CD4-positive, alpha-beta T cell treated with Interferon gamma for 1 hour (primary cell): ENCODE data around the gene BRINP3.
"Not testable (repeated sequence)": the region's sequence is repeated elsewhere in the genome, so short reads cannot be mapped to it uniquely, and the experiment has no call there.

Experiments
- DNase-seq: peaks from one replicate; pipeline ENCODE4 v3.0.0-alpha.2; 2020

The BRINP3 gene

DNA sequence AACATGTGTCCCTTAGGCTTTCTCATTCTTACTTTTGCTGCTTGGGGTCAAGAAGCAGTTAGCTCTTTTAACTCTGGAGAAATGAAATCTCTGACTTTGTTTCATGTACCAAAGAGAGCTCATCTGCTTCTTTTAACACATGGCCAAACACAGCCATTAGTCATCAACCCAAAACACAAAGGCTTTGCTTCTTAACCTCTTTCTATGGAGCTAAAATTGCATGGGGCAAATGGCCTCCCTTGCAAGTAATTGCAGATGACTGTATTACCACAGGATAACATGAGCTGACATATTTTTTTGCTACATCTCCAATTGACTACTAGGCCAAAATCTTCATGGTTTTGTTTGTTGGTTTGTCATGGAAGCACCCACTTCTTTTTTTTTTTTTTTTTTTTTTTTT lies 300.9 kb downstream of the BRINP3 start:
- DNase-seq = no peak

GRCh38 chr1:190175320-190175719 lies 302.3 kb downstream of the BRINP3 start:
- no peak for DNase-seq

GRCh38 chr1:190172651-190173430 lies 304.8 kb downstream of the BRINP3 start:
- no peak for DNase-seq

- DNase-seq = no peak
These were observed 307.3 kb downstream of the BRINP3 start for GRCh38 chr1:190170321-190170720.

DNA sequence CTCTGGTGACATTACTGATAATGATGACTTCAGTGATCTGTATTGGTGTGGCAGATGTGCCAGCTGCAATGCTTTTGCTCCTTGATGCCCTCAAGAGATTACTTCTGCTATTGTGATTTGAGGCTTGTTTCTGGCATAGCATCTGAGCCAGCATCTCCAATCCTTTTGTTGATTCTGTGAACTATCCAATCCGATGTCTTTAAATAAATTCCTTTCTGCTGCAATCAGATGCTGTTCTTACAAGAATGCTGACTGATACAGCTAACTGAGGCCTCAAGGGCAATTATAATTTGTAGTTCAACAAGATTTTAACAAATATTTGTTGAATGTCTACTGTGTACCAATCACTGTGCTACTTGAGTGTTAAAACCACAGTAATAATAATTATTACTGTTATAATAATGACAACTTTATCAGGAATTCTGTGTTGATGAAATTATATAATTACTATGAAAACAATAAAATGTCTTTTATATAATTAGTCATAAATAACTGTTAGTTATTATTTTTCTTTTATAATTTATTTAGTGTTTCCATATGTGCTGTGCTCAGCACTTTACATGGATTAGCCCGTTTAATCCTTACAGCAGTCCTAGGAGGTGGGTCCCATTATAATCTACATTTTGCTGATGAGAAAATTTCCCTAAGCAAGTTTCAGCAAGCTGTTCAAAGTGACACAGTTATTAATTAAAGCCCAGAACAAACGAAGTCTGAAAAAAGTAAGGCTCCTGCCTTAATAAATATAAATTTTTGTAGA lies 308.2 kb downstream of the BRINP3 start:
- DNase-seq = no peak

- no peak for DNase-seq
These were observed 308.8 kb downstream of the BRINP3 start for GRCh38 chr1:190168893-190169280.

- no peak for DNase-seq
These were observed 309.4 kb downstream of the BRINP3 start for GRCh38 chr1:190168116-190168892.

GRCh38 chr1:190159146-190159545 lies 318.5 kb downstream of the BRINP3 start:
- no peak for DNase-seq

DNA sequence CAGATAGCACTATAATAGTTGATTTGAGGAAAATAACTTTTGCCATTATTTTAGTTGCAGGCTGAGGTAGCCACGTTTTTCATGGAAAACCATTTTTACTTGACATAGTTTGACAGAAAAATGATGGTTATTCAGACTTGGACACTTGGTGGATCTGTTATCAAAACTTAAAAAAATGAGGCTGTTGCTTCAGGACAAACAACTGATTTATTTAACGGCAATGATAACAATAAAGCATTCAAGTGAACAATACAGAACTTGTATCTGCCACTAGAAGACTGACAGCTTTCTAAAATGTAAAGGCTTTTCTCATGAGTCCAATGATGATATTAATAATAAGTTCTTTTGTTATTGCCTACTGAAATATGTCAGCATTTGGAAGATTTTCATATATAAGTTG lies 322.9 kb downstream of the BRINP3 start:
- no peak for DNase-seq

- DNase-seq = no peak
These were observed 330.0 kb downstream of the BRINP3 start for GRCh38 chr1:190147616-190148015.

DNA sequence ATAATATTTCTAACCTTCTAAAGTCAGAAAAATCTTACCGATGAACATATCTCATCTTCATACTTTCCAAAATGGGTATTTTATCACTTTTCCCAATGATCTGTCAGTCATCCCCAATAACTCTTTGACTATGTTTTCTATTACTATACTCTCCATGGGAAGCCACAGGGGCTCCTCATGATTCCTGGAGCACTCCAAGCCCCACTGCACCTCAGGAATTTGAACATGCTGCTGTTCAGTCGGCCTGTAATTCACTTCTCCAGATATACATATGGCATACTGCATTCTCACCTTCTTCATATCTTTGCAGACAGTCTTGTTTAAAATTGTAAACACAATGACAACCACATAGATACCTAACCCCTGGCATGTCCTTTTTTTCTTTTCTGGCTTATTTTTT lies 333.0 kb downstream of the BRINP3 start:
- no peak for DNase-seq

- DNase-seq = no peak
These were observed 337.0 kb downstream of the BRINP3 start for GRCh38 chr1:190140644-190141043.

DNA sequence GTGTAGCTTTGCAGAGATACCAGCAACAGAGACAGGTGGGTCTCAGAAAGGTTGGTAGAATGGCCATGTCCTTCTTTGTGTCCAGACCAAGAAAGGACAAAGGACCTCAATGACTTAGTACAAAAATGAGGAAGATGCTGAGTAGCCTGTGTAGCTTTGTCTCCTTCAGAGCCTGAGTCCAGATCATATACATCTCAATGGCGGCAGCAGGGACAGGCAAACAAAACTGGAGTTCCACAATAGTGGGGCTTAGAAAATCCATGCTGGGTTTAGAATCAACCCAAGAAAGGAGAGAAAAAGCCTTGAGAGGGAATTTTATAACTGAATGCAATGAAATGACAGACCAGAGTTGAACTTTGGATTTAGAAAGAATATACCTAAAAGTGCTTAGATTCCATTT lies 339.0 kb downstream of the BRINP3 start:
- DNase-seq = no peak

DNA sequence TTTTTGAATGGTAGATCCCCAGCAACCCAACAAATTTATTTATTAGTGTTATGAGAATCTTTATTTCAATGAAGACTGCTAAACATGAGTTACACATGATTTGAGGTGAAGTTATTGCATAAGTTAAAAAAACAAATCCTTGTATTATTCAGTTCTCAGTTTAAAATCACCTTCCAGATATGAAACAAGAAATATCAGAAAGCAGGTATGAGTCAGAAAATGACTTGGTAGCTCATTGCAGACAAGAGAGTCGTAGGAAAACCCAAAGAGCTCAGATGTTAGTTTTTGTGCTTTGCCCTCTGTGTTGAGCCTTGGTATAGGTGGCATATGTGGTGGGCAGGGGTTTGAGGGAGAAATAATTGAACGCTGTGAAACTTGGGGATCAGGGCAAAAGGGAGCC lies 339.4 kb downstream of the BRINP3 start:
- no peak for DNase-seq

DNA sequence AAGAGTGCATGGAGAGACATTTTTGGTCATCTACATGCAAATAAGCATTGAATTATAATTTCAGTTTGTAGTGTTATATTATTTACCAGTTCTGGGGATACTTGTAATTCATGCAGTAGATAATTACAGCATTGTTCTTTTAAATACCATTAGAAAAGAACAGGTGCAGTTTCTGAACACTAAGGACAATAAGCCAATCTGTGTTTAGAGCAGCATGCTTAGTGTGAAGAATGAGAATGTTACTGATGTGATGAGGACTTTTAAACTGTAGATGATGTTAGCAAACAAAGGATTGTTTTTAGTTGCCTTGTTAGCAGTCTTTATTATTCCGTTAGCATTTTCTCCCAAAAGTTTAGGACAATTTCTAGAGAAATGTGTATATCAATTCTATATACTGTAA lies 348.3 kb downstream of the BRINP3 start:
- DNase-seq = no peak

DNA sequence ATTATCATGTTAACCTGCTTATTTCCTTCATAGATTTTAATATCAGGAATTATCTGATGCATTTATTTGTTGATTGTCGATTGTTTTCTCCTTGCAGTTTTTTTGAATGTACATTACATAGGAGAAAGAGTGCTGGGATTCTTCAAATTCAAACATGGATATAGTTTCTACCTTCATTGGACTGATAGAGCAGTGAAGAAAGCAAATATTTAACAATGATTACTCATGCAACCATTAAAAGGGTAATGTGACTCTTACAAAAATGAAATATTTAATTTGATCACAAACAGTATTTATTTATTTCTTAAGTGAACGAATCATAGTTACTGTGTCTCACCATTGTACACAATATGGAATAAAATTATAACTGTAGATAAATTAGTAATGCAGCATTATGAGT lies 350.9 kb downstream of the BRINP3 start:
- no peak for DNase-seq

DNA sequence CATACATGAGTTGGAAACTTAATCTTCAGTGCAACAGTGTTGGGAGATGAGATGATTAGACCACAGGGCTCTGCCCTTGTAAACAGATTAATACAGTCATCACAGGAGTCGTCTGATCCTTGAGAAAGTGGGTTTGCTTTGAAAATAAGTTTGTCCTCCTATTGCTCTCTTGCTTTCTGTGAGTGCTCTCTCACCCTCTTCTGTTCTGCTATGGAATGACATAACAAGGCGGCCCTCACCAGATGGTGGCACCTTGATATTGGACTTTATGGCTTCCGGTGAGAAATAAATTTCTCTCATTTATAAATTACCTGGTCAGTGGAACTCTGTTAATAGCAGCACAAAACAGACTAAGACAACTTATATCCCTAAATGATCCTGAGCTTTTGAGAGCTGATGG lies 353.6 kb downstream of the BRINP3 start:
- DNase-seq = no peak

GRCh38 chr1:190120564-190120963 lies 357.1 kb downstream of the BRINP3 start:
- not testable (repeated sequence) for DNase-seq

DNA sequence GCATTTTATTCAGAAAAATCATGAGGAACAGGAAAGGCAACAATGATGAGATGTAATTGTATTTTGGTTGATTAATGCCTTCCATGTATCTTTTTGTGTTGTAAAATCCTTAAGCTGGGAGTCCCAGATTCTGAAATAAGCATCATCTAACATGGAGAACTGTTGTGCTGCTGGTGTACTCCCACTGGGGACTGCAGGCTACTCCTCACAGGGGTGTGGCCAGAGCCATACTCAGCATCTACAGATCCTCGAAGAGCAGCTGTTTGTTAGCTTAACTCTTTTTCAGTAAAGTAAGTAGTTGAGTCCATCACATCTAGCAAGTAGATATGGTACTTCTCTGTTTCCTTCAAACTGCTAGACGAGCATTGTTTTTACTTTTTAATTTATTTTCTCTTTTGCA lies 358.0 kb downstream of the BRINP3 start:
- no peak for DNase-seq

- no peak for DNase-seq
These were observed 360.7 kb downstream of the BRINP3 start for GRCh38 chr1:190116921-190117320.

DNA sequence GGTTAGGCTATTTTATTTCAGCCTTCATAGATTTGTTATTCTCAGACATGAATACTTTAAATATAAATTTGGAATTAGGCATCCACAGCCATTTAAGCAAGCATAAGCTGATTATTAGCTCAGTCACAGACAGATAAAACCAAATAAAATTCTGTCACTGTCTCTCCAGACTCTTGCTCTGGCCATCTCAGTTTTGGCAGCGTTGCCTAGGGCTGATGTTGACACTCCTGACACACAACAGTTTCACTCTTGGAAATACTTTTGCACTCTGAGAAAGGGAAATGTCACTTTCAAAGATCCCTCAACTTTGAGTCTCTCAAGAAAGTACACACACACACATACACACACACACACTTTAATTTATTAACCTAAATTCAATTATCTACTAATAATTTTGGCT lies 372.7 kb downstream of the BRINP3 start:
- no peak for DNase-seq

DNA sequence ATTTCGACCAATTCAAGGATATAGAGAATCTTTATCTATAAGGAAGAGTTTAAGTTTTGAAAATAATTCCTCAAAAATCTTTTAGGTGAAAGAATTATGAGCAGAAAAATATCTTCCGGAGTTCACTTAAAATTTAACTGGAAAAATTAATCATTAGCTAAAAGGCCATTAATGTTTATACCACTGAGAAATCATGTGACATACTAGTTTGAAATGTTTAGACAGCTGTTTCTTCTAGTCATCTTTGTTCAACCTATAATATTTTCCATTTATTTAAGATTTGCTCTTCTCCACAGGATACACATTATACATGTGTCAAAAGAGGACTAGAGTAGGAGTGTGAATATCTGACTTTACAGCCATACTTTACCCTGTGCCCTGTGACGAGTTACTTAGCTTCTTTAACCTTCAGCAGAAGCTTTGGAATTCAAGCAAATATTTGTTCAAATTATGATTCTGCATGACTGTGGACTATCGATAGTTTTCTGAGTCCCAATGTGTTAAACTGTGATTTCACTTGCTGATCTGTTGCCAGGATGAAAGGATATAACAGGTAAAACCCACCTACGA lies 374.8 kb downstream of the BRINP3 start:
- DNase-seq = no peak

DNA sequence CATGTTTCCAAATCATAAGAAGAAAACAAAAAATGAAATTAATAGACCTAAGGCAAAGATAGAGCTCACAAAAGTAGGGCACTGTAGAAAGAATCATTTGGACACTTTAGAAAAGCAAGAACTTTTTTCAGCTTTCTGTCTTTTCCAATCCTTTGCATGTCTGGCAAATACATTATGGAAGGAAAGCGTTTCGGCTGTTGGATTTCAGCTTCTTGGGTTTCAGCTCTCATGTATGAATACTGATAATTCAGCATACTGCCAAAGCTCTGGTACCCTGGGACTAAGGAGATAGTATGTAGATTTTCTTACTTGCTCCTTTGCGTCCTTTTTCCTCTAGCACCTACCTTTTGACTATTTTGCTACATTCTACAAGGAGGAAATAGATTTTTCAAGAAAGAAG lies 375.9 kb downstream of the BRINP3 start:
- no peak for DNase-seq
